Smooth muscle cell (in vitro differentiated cells): ENCODE results near the gene KMT5C. TPM values are rescaled to one million over a fixed set of nuclear protein-coding genes. Genes with fewer than 3 reads are reported as not detected.

ENCODE experiments used
- DNase-seq: peaks from one replicate; lab custom pipeline; 2025; ENCODE audit not compliant: unreplicated experiment; lab: John Stamatoyannopoulos, UW
- H2AFZ ChIP-seq: fragments of 200-600 bp; sonication (generic); 2 replicates; pipeline ENCODE4 v1.6.0; 2016; ENCODE audit warnings: antibody characterized with exemption, low read depth, mild to moderate bottlenecking
- H3F3A ChIP-seq: fragments of 200-600 bp; sonication (generic); 2 replicates; pipeline ENCODE4 v1.6.0; 2017; ENCODE audit warnings: antibody characterized with exemption, low read depth
- H3K27ac ChIP-seq: fragments of 200-600 bp; sonication (generic); 2 replicates; pipeline ENCODE4 v1.5.1; 2016; ENCODE audit warnings: low read depth, mild to moderate bottlenecking
- H3K27me3 ChIP-seq: fragments of 200-600 bp; sonication (generic); 2 replicates; pipeline ENCODE4 v1.6.1; 2016; ENCODE audit warnings: low read depth, mild to moderate bottlenecking
- H3K36me3 ChIP-seq: fragments of 200-600 bp; sonication (generic); 2 replicates; pipeline ENCODE4 v1.5.1; 2016; ENCODE audit warnings: low read depth
- H3K4me1 ChIP-seq: fragments of 200-600 bp; sonication (generic); 2 replicates; pipeline ENCODE4 v1.5.1; 2016; ENCODE audit warnings: low read depth
- H3K4me2 ChIP-seq: fragments of 200-600 bp; sonication (generic); 2 replicates; pipeline ENCODE4 v1.6.0; 2016; ENCODE audit warnings: mild to moderate bottlenecking
- H3K4me3 ChIP-seq: fragments of 200-600 bp; sonication (generic); 2 replicates; pipeline ENCODE4 v1.5.1; 2016; ENCODE audit warnings: mild to moderate bottlenecking
- H3K79me2 ChIP-seq: fragments of 200-600 bp; sonication (generic); 2 replicates; pipeline ENCODE4 v1.6.0; 2016; ENCODE audit warnings: low read depth, mild to moderate bottlenecking
- H3K9ac ChIP-seq: fragments of 200-600 bp; sonication (generic); 2 replicates; pipeline ENCODE4 v1.6.0; 2016; ENCODE audit warnings: low read depth
- H3K9me3 ChIP-seq: fragments of 200-600 bp; sonication (generic); replicated peaks from 2 replicates; pipeline ENCODE4 v1.5.1; 2016; ENCODE audit warnings: low read depth
- H4K20me1 ChIP-seq: fragments of 200-600 bp; sonication (generic); 2 replicates; pipeline ENCODE4 v1.6.0; 2016; ENCODE audit warnings: low read depth
- CTCF ChIP-seq: fragments of 200-600 bp; sonication (generic); IDR thresholded peaks from 2 replicates; pipeline ENCODE4 v1.5.1; 2017; ENCODE audit warnings: borderline replicate concordance, mild to moderate bottlenecking, antibody characterized with exemption; ENCODE audit not compliant: insufficient read depth, poor library complexity, severe bottlenecking
- WGBS: methylation state at CpG from one replicate; pipeline ENCODE4 v1.1.7; 2016; ENCODE audit warnings: low lambda C conversion rate; 5-methylcytosine and 5-hydroxymethylcytosine counted together
- polyA plus RNA-seq: library from polyadenylated mRNA; unstranded; fragments of >200 nt; fragmentation: Nextera tagmentation; extraction: Ambion mirVana; gene quantifications from 2 replicates; pipeline ENCODE4 v1.2.1, GENCODE V29; 2016
- total RNA-seq: library from RNA; depleted of rRNA; stranded (reverse); fragments of >200 nt; gene quantifications from 2 replicates; pipeline ENCODE4 v1.2.3, GENCODE V29; 2014

Gene KMT5C
- total and polyA plus RNA-seq, 2 experiments from 2014 or later: 23.2 to 26.1 TPM

- Histone ChIP-seq H3K36me3 (no peaks in the 10 kb centered on the region), H3K9ac (no peak overlapping the region), H3K27me3 (peaks cover 20% of the 10 kb centered on the region), H4K20me1 (no peaks in the 10 kb centered on the region), H3K79me2 (no peaks in the 10 kb centered on the region), H3K27ac (no peak overlapping the region), H3K4me3 (peak overlapping the region; percentile 56), H3K4me1 (no peaks in the 10 kb centered on the region), H3F3A (no peaks in the 10 kb centered on the region), H2AFZ (no peak overlapping the region), H3K9me3 (no peaks in the 10 kb centered on the region), H3K4me2 (peak overlapping the region; percentile 91)
- TF ChIP-seq CTCF: no peak
- 3% methylated on average over 43 of the region's 72 CpGs for WGBS
- DNase-seq: peak; percentile 71
Measured at GRCh38 chr19:55353803-55354697, 14.4 kb downstream of the KMT5C start.

GRCh38 chr19:55354698-55355212, 15.1 kb downstream of the KMT5C start, which contains the start of gene COX6B2:
Gene COX6B2 (minus strand): TSS chr19:55354719. CDS start chr19:55354521, 198 bp downstream.
- no peaks in the 10 kb centered on the region for H3F3A ChIP-seq
- TF ChIP-seq CTCF: no peak
- no peaks in the 10 kb centered on the region for H3K79me2 ChIP-seq
- no peaks in the 10 kb centered on the region for H3K4me1 ChIP-seq
- no peaks in the 10 kb centered on the region for H4K20me1 ChIP-seq
- no peak within 1 kb of the TSS for H2AFZ ChIP-seq
- H3K4me2 ChIP-seq: peak within 1 kb of the TSS; percentile 91
- H3K4me3 ChIP-seq: peak within 1 kb of the TSS; percentile 56
- no peaks in the 10 kb centered on the region for H3K9me3 ChIP-seq
- H3K27me3 ChIP-seq: peaks cover 20% of the 10 kb centered on the region
- no peaks in the 10 kb centered on the region for H3K36me3 ChIP-seq
- DNase-seq: no peak
- no peak within 1 kb of the TSS for H3K9ac ChIP-seq
- WGBS: 3% methylated on average over 12 of the region's 43 CpGs
- H3K27ac ChIP-seq: no peak within 1 kb of the TSS

- TF ChIP-seq CTCF: no peak
- DNase-seq: no peak
- Histone ChIP-seq H3K4me1 (no peaks in the 10 kb centered on the region), H4K20me1 (no peaks in the 10 kb centered on the region), H3K27ac (no peak overlapping the region), H2AFZ (no peak overlapping the region), H3F3A (no peaks in the 10 kb centered on the region), H3K27me3 (peaks cover 20% of the 10 kb centered on the region), H3K4me2 (no peak overlapping the region), H3K9me3 (no peaks in the 10 kb centered on the region), H3K4me3 (no peak overlapping the region), H3K9ac (no peak overlapping the region), H3K36me3 (no peaks in the 10 kb centered on the region), H3K79me2 (no peaks in the 10 kb centered on the region)
- 40% methylated on average over 13 of the region's 13 CpGs for WGBS
Measured at GRCh38 chr19:55355213-55355821, 15.6 kb downstream of the KMT5C start.
